HepG2 (cell line): Measurements from ENCODE around the gene DERL2. TPM values are rescaled to one million over a fixed set of nuclear protein-coding genes. Genes with fewer than 3 reads are reported as not detected.

Experiments
- CBX1 ChIP-seq: IDR thresholded peaks from one replicate; pipeline ENCODE4 v1.6.1; 2016; ENCODE audit warnings: antibody characterized with exemption, low read depth
- FLYWCH1 ChIP-seq: sonication (generic); formaldehyde crosslinking; IDR thresholded peaks from 2 replicates; pipeline ENCODE4 v1.8.1; 2023; ENCODE audit warnings: mild to moderate bottlenecking, missing genetic modification reagents
- GATAD1 ChIP-seq: IDR thresholded peaks from 2 replicates; pipeline ENCODE4 v1.6.1; 2016; ENCODE audit warnings: missing genetic modification reagents, missing compliant biosample characterization
- GMEB2 ChIP-seq: IDR thresholded peaks from 2 replicates; pipeline ENCODE4 v1.6.1; 2016; ENCODE audit warnings: missing biosample characterization, missing genetic modification reagents, low read depth
- GPBP1L1 ChIP-seq: sonication (generic); formaldehyde crosslinking; IDR thresholded peaks from 2 replicates; pipeline ENCODE4 v1.5.0; 2020; ENCODE audit warnings: mild to moderate bottlenecking, missing genetic modification reagents
- GTF3A ChIP-seq: sonication (generic); formaldehyde crosslinking; conservative IDR thresholded peaks from 2 replicates; pipeline ENCODE4 v1.4.0; 2020; ENCODE audit warnings: mild to moderate bottlenecking, missing genetic modification reagents
- KLF13 ChIP-seq: sonication (generic); formaldehyde crosslinking; IDR thresholded peaks from 2 replicates; pipeline ENCODE4 v1.4.0; 2020; ENCODE audit warnings: mild to moderate bottlenecking, missing genetic modification reagents
- KLF16 ChIP-seq, 2 experiments: sonication (generic) in 1 of 2; formaldehyde crosslinking in 1 of 2; IDR thresholded peaks; 2 replicates each; pipeline versions ENCODE4 v1.6.1 to v1.8.0; 2016 to 2023; ENCODE audit warnings: missing genetic modification reagents in 2 of 2, missing compliant biosample characterization in 1 of 2
- NCOA1 ChIP-seq: sonication (generic); formaldehyde crosslinking; IDR thresholded peaks from 2 replicates; pipeline ENCODE4 v1.9.0; 2021; ENCODE audit warnings: missing genetic modification reagents
- NR1H2 ChIP-seq: sonication (generic); formaldehyde crosslinking; IDR thresholded peaks from 2 replicates; pipeline ENCODE4 v1.8.1; 2022; ENCODE audit warnings: low read depth, missing genetic modification reagents, borderline replicate concordance
- PLSCR1 ChIP-seq: sonication (generic); formaldehyde crosslinking; IDR thresholded peaks from 2 replicates; pipeline ENCODE4 v1.5.0; 2020; ENCODE audit warnings: missing genetic modification reagents, mild to moderate bottlenecking, borderline replicate concordance
- RAD21 ChIP-seq: fragments of 450-650 bp; formaldehyde crosslinking; IDR thresholded peaks from 2 replicates; pipeline ENCODE4 v1.5.0; 2020; ENCODE audit warnings: mild to moderate bottlenecking
- RAD51 ChIP-seq: fragments of 450-650 bp; IDR thresholded peaks from 2 replicates; pipeline ENCODE4 v1.6.1; 2016; ENCODE audit warnings: borderline replicate concordance
- RBM39 ChIP-seq: fragments of 200-400 bp; formaldehyde crosslinking; IDR thresholded peaks from one replicate; pipeline ENCODE4 v1.6.1; 2018; ENCODE audit warnings: antibody characterized with exemption, mild to moderate bottlenecking, low read depth, low read length; ENCODE audit not compliant: poor library complexity, severe bottlenecking
- REST ChIP-seq, 2 experiments: IDR thresholded peaks; 2 replicates each; pipeline ENCODE4 v1.6.1; 2011 to 2012; ENCODE audit warnings: low read length in 2 of 2, borderline replicate concordance in 1 of 2, low read depth in 1 of 2, mild to moderate bottlenecking in 1 of 2, moderate library complexity in 1 of 2
- RNF2 ChIP-seq: fragments of 450-650 bp; conservative IDR thresholded peaks from 2 replicates; pipeline ENCODE4 v1.6.1; 2016; ENCODE audit warnings: low read depth
- SIX1 ChIP-seq: sonication (generic); formaldehyde crosslinking; IDR thresholded peaks from 2 replicates; pipeline ENCODE4 v1.4.0; 2020; ENCODE audit warnings: missing genetic modification reagents, borderline replicate concordance
- SNAI1 ChIP-seq: sonication (generic); formaldehyde crosslinking; IDR thresholded peaks from 2 replicates; pipeline ENCODE4 v1.5.0; 2020; ENCODE audit warnings: mild to moderate bottlenecking, missing genetic modification reagents, borderline replicate concordance
- STAT5B ChIP-seq: sonication (generic); formaldehyde crosslinking; IDR thresholded peaks from 2 replicates; pipeline ENCODE4 v1.4.0; 2020; ENCODE audit warnings: missing genetic modification reagents
- SUZ12 ChIP-seq: fragments of 150-350 bp; IDR thresholded peaks from 2 replicates; pipeline ENCODE4 v1.6.1; 2014; ENCODE audit warnings: low read depth, low read length
- TBX3 ChIP-seq: fragments of 450-650 bp; IDR thresholded peaks from 2 replicates; pipeline ENCODE4 v1.6.1; 2017; ENCODE audit warnings: antibody characterized with exemption, mild to moderate bottlenecking, inconsistent platforms, borderline replicate concordance
- ZNF563 ChIP-seq: sonication (generic); formaldehyde crosslinking; IDR thresholded peaks from 2 replicates; pipeline ENCODE4 v1.8.0; 2022; ENCODE audit warnings: mild to moderate bottlenecking, moderate library complexity, missing genetic modification reagents
- polyA plus RNA-seq, 8 experiments: library from polyadenylated mRNA; depleted of rRNA in 3 of 8; stranded (reverse) in 7 of 8; unstranded in 1 of 8; fragments of >200 nt; fragmentation: Illumina TruSeq in 4 of 8; extraction: Trizol in 4 of 8; gene quantifications; 2 replicates each; pipeline versions ENCODE4 v1.2.1 to v1.2.3, GENCODE V29; 2011 to 2016; ENCODE audit warnings: low read depth in 4 of 8, missing spikeins in 1 of 8, mixed read lengths in 1 of 8; ENCODE audit not compliant: insufficient read depth in 1 of 8
- total RNA-seq, 5 experiments: library from RNA; depleted of rRNA; stranded (reverse); fragments of >200 nt; fragmentation: Illumina TruSeq; extraction: Trizol; gene quantifications; 2 replicates each; pipeline ENCODE4 v1.2.3, GENCODE V29; 2016; ENCODE audit warnings: low read depth in 1 of 5

DERL2 gene
- total and polyA plus RNA-seq, 2 of the 13 experiments (the other 11 are each of a cell fraction or from before 2014, with no cell fraction given), result 59.3 to 65.2 TPM

- TF ChIP-seq RNF2 (no peak), FLYWCH1 (CRISPR knock-in tag) (no peak), ZNF563 (CRISPR knock-in tag) (no peak), NR1H2 (CRISPR knock-in tag) (no peak), TBX3 (no peak), KLF16 (CRISPR knock-in tag; IDR thresholded peaks at IDR 0.05) (peak in 1 of 2 experiments; percentile 64; a peak in 1 of 4 replicates), SNAI1 (CRISPR knock-in tag) (no peak), GPBP1L1 (CRISPR knock-in tag) (no peak), RAD21 (CRISPR knock-in tag) (no peak), NCOA1 (no peak), SIX1 (peak; percentile 59; the same call in 1 of the 2 replicates), GMEB2 (CRISPR knock-in tag) (no peak), RBM39 (no peak), SUZ12 (no peak), GATAD1 (CRISPR knock-in tag) (peak; percentile 57; the same call in 1 of the 2 replicates), REST (IDR thresholded peaks at IDR 0.05; ENCODE audit: borderline replicate concordance in 1 of 2, low read depth in 1 of 2, low read length in 2 of 2) (no peak; a peak in 1 of 4 replicates), STAT5B (CRISPR knock-in tag) (no peak), RAD51 (no peak), CBX1 (no peak), PLSCR1 (CRISPR knock-in tag) (no peak), GTF3A (no peak), KLF13 (CRISPR knock-in tag) (no peak)
Observed at GRCh38 chr17:5516060-5516792, 30.2 kb upstream of the DERL2 start (continued).
